ENCODE results near the gene RGMA.
A peak's percentile ranks its signal among the peaks of the same experiment; 100 is the strongest.
"Not testable (repeated sequence)": the region's sequence is repeated elsewhere in the genome, so short reads cannot be mapped to it uniquely, and the experiment has no call there.

RGMA gene

DNA sequence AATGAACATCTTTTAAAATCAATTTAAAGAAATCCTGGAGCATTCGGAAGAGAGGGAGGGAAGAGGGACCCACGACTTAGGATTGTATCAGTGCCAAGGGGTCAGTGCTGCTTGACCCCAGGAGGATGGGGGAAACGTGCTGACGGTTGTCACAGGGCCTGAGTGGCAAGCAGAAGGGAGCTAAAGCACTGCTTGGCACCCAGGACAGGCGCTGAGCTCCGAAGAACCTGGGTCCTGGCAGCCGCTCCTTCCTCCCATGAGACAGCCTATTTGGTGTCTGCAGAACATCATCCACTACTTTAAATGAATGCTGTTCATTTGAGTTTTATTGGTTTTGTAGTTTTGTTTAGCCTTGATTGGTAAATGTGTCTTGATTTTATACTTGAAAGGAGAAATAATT is 54.5 kb downstream of the RGMA start:
- DNase-seq (ENCODE audit: low spot score), result no peak

- DNase-seq (ENCODE audit: low spot score), result no peak
These were observed 55.5 kb downstream of the RGMA start for GRCh38 chr15:93033434-93034045.

- DNase-seq (ENCODE audit: low spot score), result not testable (repeated sequence)
These were observed 56.4 kb downstream of the RGMA start for GRCh38 chr15:93032515-93033206.

GRCh38 chr15:93031557-93032384 is 57.2 kb downstream of the RGMA start:
- not testable (repeated sequence) for DNase-seq (ENCODE audit: low spot score)

DNA sequence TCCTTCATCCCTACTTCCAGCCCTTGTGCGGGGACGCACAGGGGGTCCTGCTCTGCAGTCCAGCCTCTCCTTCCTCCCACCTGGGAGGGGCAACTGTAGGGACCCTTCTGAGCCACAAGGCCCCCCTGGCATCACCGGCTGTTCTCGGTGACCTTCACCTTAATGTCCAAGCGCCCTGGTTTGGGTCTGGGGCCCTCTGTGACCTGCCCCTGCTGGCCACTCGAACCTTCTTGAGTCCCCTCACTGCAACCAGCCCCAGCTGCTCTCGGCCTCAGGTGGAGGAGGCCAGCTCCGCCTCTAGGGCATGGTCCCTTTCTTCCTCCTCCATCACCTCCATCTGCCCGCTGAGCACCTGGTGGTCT is 57.9 kb downstream of the RGMA start:
- DNase-seq (ENCODE audit: low spot score), result no peak

DNA sequence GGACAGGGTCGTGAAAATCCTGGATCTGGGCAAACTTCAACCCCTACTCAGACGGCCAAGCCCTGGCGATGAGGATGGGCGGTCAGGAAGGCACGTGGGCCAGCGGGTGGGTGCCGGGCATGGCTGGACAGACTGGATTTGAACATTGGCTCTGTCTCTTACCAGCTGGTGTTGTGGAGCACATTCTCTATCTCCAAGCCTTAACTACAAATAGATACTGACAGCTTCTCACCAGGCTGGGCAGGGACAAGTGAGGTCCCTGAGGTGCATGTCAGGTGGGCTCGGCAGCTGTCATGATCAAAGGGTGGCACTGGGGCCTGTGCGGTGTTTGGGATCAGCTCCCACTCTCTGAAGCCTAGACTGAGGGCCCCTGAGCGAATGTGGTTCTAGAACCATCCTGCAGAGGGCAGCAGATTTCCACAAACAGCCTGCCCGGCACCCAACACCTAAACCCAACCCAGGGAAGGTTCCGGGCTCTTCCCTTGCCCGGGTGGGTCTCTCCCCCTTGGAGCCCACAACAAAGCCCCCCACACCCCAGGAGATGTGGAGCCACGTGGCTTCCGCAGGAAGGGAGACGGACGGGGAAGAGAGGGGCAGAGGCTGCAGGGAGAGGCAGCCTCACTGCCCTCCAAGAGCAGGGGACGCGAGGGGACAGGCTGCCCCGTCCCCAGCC is 58.4 kb downstream of the RGMA start:
- DNase-seq (ENCODE audit: low spot score), result peak; percentile 41

- no peak for DNase-seq (ENCODE audit: low spot score)
These were observed 59.1 kb downstream of the RGMA start for GRCh38 chr15:93029836-93030429.

- no peak for DNase-seq (ENCODE audit: low spot score)
These were observed 59.7 kb downstream of the RGMA start for GRCh38 chr15:93029214-93029835.

DNA sequence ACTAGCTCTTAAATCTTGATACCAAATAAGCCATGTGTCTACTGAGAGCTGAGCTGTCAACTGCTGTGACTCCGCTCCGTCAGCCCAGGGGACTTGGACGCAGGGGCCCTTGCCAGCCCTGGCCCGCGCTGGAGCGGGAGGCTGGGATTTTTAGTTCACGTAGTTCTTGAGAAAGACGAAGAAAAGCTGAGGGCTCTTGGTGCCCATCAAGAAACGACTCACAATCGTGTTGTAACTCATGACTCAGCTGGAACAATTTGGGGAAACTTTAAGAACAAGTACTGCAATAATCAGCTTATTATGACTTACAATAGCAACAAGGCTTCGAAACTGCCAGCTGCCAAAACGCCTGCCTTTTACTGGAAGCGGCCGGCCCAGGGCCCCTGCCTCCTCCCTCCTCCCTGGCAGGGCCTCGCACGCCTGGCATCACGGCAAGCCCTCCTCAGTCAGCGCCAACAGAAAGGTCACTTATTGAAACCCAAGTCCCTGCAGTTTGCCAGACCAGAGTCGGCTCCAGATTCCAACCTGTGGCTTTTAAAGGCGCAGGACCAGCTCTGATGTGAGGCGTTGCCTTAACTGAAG is 60.3 kb downstream of the RGMA start:
- DNase-seq (ENCODE audit: low spot score), result no peak

DNA sequence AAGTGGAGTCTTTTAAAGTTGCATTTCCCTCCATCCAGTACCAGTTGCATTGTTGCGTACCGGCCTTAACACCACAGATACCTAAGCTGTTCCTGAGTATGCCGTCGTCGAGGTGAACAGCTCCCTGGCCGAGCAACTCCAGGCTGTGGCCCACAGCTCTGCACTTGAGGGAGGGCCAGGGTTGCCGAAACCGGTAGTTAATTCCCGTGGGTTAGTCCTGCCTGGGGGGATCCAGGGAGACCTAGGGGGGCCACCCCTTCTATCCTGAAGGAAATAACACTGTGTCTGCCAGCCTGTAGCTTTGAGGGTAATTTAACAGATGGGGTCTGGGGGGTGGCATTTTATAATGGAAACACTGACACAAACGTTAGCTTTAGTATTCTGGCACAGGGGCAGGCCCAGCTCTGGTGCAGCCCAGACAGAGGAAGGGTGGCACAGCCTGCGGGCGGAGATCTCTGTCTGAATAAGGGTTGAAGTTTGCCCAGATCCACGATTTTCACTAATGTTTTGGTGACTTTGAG is 60.8 kb downstream of the RGMA start:
- no peak for DNase-seq (ENCODE audit: low spot score)

DNA sequence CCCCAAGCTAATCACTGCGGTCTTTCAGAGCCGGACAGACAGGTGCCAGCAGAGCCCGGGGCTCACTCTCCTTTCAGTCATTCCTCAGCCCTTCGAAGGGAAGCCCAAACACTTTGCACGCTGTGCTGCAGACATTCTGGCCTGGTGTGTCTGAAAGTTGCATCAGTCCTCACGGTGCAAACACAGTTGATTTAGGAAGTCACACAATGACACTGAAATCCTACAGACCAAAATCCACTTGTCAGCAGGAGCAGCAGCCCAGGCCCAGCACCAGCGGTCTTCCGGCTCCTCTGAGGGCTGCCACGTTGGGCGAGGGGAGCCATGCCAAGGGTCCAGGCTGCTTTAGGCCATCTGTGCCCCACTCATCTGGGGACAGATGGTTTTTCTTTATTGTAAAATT is 61.6 kb downstream of the RGMA start:
- no peak for DNase-seq (ENCODE audit: low spot score)

- no peak for DNase-seq (ENCODE audit: low spot score)
These were observed 62.6 kb downstream of the RGMA start for GRCh38 chr15:93026380-93026817.

DNA sequence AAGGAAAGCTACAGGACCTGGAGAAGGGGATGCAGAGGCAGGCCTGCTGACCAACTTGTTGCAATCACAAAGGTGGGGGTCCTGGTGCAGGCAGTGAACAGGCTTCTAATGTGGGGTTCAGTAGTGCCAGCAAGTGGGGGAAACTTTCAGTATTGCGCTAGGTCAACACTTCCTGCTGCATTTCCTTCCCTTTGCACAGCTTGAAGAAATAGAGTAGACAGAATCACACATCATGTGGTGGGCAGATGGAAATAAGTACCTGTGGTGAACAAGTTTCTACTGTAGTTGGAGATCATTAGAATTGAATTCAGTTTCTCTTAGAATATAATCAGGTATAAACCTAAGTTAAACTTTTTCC is 63.4 kb downstream of the RGMA start:
- DNase-seq (ENCODE audit: low spot score), result no peak

DNA sequence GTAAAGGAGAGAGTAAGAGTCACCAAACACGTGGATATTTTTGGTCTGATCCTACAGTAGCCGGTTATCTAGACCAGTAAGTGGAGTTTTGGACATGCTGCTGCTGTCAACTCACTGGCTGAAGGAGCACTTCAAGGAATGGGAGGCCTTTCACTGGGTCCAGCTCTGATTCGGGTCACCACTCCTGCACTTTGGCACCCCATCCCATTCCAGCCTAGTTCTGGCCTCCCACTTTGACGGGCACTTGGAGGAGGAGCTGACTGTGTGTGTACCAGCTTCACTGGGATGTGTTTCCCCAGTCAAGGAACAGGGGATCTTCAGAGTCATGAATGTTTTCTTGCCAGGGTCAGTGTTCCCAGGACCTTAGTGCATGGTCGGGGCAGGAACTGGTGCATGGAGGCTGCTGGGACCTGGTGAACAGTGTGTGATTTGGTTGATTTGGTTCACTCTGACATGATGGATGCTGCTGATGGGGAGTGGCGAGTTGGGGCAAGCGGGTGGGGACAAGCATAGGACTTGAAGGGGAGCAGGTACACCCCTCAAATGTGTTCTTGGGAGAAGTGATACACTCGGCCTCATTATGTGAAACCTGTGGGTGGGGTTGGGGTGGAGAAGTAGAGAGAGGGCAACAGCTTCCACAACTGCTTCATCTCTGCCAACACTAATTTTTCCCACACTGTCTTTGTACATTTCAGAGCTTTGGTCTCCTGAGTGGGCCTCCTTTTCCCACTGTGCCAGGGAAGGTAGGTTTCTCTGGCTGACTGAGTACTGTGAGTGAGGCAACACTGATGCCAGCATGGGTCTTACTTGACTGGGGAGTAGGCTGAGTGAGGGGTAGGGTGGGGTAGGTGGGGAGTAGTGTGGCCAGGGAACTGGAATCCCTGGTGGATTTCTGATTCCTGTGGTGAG is 64.0 kb downstream of the RGMA start:
- no peak for DNase-seq (ENCODE audit: low spot score)

DNA sequence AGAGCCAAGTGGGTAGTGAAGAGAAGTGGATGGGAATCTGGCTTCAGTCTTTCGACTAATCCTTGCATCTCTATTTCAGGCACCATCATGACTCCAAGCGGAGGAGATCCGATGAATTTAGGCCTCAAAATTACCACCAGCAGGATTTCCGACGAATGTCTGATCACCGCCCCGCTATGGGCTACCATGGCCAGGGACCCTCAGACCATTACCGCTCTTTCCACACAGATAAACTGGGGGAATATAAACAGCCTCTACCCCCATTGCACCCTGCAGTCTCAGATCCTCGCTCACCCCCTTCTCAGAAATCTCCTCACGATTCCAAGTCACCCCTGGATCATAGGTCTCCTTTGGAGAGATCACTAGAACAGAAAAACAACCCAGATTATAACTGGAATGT is 64.7 kb downstream of the RGMA start:
- DNase-seq (ENCODE audit: low spot score), result no peak

- no peak for DNase-seq (ENCODE audit: low spot score)
These were observed 67.8 kb downstream of the RGMA start for GRCh38 chr15:93020976-93021772.

DNA sequence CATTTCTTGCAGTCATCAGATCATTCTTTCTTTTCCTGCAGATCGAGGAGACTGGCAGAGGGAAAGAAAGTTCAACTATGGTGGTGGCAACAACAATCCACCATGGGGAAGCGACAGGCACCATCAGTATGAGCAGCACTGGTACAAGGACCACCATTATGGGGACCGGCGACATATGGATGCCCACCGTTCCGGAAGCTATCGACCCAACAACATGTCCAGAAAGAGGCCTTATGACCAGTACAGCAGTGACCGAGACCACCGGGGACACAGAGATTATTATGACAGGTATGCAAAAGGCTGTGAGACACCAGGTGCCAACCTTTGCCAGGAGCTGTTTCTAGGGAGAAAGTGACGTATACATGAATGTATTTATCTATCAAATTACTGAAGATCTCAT is 69.0 kb downstream of the RGMA start:
- no peak for DNase-seq (ENCODE audit: low spot score)

GRCh38 chr15:93019090-93019489 is 69.9 kb downstream of the RGMA start:
- DNase-seq (ENCODE audit: low spot score), result no peak

DNA sequence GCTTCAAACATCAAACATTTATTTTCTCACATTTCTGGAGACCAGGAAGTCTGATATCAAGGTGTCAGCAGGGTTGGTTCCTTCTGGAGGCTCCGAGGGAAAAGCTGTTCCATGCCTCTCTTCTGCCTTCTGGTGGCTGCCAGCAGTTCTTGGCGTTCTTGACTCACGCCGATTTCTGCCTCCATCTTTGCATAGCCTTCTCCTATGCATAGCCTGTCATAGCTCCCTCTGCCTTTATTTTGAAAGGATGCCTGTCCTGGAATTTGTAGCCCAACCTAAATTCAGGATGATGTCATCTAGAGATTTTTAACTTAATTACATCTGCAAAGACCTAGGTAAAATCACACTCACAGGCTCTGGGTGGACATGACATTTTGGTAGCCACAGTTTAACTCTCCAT is 70.4 kb downstream of the RGMA start:
- peak; percentile 6 for DNase-seq (ENCODE audit: low spot score)

All from SW480 (cell line).